SK-N-SH (cell line): ENCODE measurements around the gene LYZ. TPM values are rescaled to one million over a fixed set of nuclear protein-coding genes. Genes with fewer than 3 reads are reported as not detected.

Source experiments
- CTCF ChIA-PET: fragments of 300-600, 350-600 bp; formaldehyde crosslinking; extraction: SDS; loops from one replicate; lab custom pipeline; 2021; lab: Yijun Ruan, JAX
- POLR2A ChIA-PET: fragments of 350-600 bp; sonication (Branson Sonifier 250); formaldehyde crosslinking; extraction: SDS; loops from one replicate; lab custom pipeline; 2020; ENCODE audit warnings: antibody characterized with exemption, inconsistent platforms; lab: Yijun Ruan, JAX
- DNase-seq: peaks from one replicate; pipeline ENCODE4 v3.0.0; 2012
- H2AFZ ChIP-seq: fragments of 200-600 bp; sonication (generic); 2 replicates; pipeline ENCODE4 v1.8.1; 2016; ENCODE audit warnings: antibody characterized with exemption, mild to moderate bottlenecking, low read depth
- H3F3A ChIP-seq: fragments of 200-600 bp; sonication (generic); replicated peaks from 2 replicates; pipeline ENCODE3; 2016; ENCODE audit warnings: antibody characterized with exemption, mild to moderate bottlenecking; ENCODE audit not compliant: insufficient read depth
- H3K27ac ChIP-seq, 2 experiments: fragments of 200-500 bp in 1 of 2; fragments of 200-600 bp in 1 of 2; sonication (Bioruptor generic) in 1 of 2; sonication (generic), shearing (Covaris generic) in 1 of 2; 2 replicates each; pipeline versions ENCODE4 v1.5.1 to v1.6.1; 2014 to 2016; ENCODE audit warnings: low read depth in 2 of 2, inconsistent platforms in 1 of 2, low read length in 1 of 2, mild to moderate bottlenecking in 1 of 2, mixed read lengths in 1 of 2
- H3K27me3 ChIP-seq: fragments of 200-600 bp; sonication (generic), shearing (Covaris generic); 2 replicates; pipeline ENCODE4 v1.6.1; 2016; ENCODE audit warnings: mixed run types; ENCODE audit not compliant: insufficient read depth
- H3K36me3 ChIP-seq, 2 experiments: fragments of 200-500 bp in 1 of 2; fragments of 200-600 bp in 1 of 2; sonication (Bioruptor generic) in 1 of 2; sonication (generic) in 1 of 2; replicated peaks in 1 of 2; 2 replicates each; pipeline versions ENCODE3 to v1.5.1; 2014 to 2016; ENCODE audit warnings: low read length in 1 of 2, mild to moderate bottlenecking in 1 of 2; ENCODE audit not compliant: insufficient read depth in 2 of 2, control insufficient read depth in 1 of 2
- H3K4me1 ChIP-seq, 2 experiments: fragments of 200-500 bp in 1 of 2; fragments of 200-600 bp in 1 of 2; sonication (Bioruptor generic) in 1 of 2; sonication (generic), shearing (Covaris generic) in 1 of 2; 2 replicates each; pipeline versions ENCODE4 v1.5.1 to v1.6.1; 2014 to 2016; ENCODE audit warnings: low read depth in 1 of 2, low read length in 1 of 2, mixed run types in 1 of 2; ENCODE audit not compliant: insufficient read depth in 2 of 2, control insufficient read depth in 1 of 2
- H3K4me2 ChIP-seq: fragments of 200-600 bp; sonication (generic), shearing (Covaris generic); 2 replicates; pipeline ENCODE4 v1.6.1; 2017; ENCODE audit warnings: mixed run types
- H3K4me3 ChIP-seq, 2 experiments: fragments of 200-500 bp in 1 of 2; fragments of 200-600 bp in 1 of 2; sonication (Bioruptor generic) in 1 of 2; sonication (generic), shearing (Covaris generic) in 1 of 2; 2 replicates each; pipeline versions ENCODE4 v1.5.1 to v1.8.1; 2014 to 2016; ENCODE audit warnings: low read depth in 2 of 2, inconsistent platforms in 1 of 2, low read length in 1 of 2, mild to moderate bottlenecking in 1 of 2, mixed read lengths in 1 of 2, moderate library complexity in 1 of 2
- H3K79me2 ChIP-seq: fragments of 200-600 bp; sonication (generic); 2 replicates; pipeline ENCODE4 v1.8.1; 2017; ENCODE audit warnings: mild to moderate bottlenecking; ENCODE audit not compliant: insufficient read depth
- H3K9ac ChIP-seq: fragments of 200-600 bp; sonication (generic); 2 replicates; pipeline ENCODE4 v1.6.1; 2017; ENCODE audit warnings: mixed run types
- H3K9me2 ChIP-seq: fragments of 200-600 bp; sonication (generic); 2 replicates; pipeline ENCODE4 v1.6.1; 2017; ENCODE audit warnings: mixed run types
- H3K9me3 ChIP-seq: fragments of 200-600 bp; sonication (generic); 2 replicates; pipeline ENCODE4 v1.6.1; 2017; ENCODE audit warnings: mixed run types, mild to moderate bottlenecking, moderate library complexity
- H4K20me1 ChIP-seq: fragments of 200-600 bp; sonication (generic); 2 replicates; pipeline ENCODE4 v1.6.1; 2017; ENCODE audit warnings: mild to moderate bottlenecking, mixed run types; ENCODE audit not compliant: insufficient read depth
- EZH2phosphoT487 ChIP-seq: fragments of 200-600 bp; sonication (generic); IDR thresholded peaks from 2 replicates; pipeline ENCODE4 v1.6.1; 2017; ENCODE audit warnings: low read depth, mixed run types, mild to moderate bottlenecking, antibody characterized with exemption, moderate library complexity, borderline replicate concordance
- FOXJ3 ChIP-seq: sonication (generic); formaldehyde crosslinking; IDR thresholded peaks from 2 replicates; pipeline ENCODE4 v1.5.1; 2020; ENCODE audit warnings: mild to moderate bottlenecking, missing genetic modification reagents
- GABPA ChIP-seq: IDR thresholded peaks from 2 replicates; pipeline ENCODE4 v1.4.0; 2012; ENCODE audit warnings: low read depth, mild to moderate bottlenecking
- GATA2 ChIP-seq: sonication (generic); formaldehyde crosslinking; IDR thresholded peaks from 2 replicates; pipeline ENCODE4 v1.5.0; 2020; ENCODE audit warnings: mild to moderate bottlenecking, missing genetic modification reagents
- JUND ChIP-seq: IDR thresholded peaks from 2 replicates; pipeline ENCODE4 v1.4.0; 2012
- MXI1 ChIP-seq: IDR thresholded peaks from 2 replicates; pipeline ENCODE4 v1.6.1; 2012; ENCODE audit warnings: mild to moderate bottlenecking, low read depth, low read length, improper control_type of control experiment
- POLR2AphosphoS5 ChIP-seq: IDR thresholded peaks from 2 replicates; pipeline ENCODE4 v1.6.1; 2012; ENCODE audit warnings: low read depth, low read length
- RXRA ChIP-seq: IDR thresholded peaks from 2 replicates; pipeline ENCODE4 v1.4.0; 2012; ENCODE audit warnings: low read depth, mild to moderate bottlenecking, borderline replicate concordance
- SIN3A ChIP-seq: IDR thresholded peaks from 2 replicates; pipeline ENCODE4 v1.6.1; 2012; ENCODE audit warnings: low read depth, mild to moderate bottlenecking, low read length, moderate library complexity, borderline replicate concordance
- TAF1 ChIP-seq: IDR thresholded peaks from 2 replicates; pipeline ENCODE4 v1.6.1; 2012; ENCODE audit warnings: low read depth, mild to moderate bottlenecking, low read length, moderate library complexity, borderline replicate concordance
- TEAD4 ChIP-seq: IDR thresholded peaks from 2 replicates; pipeline ENCODE4 v1.4.0; 2012; ENCODE audit warnings: mild to moderate bottlenecking, borderline replicate concordance; ENCODE audit not compliant: insufficient read depth
- USF1 ChIP-seq: IDR thresholded peaks from 2 replicates; pipeline ENCODE4 v1.4.0; 2012; ENCODE audit warnings: low read depth, borderline replicate concordance
- YY1 ChIP-seq: IDR thresholded peaks from 2 replicates; pipeline ENCODE4 v1.4.0; 2012; ENCODE audit warnings: low read depth, mild to moderate bottlenecking
- WGBS: methylation state at CpG from one replicate; pipeline ENCODE4 v1.1.6; 2017; ENCODE audit warnings: low lambda C conversion rate; 5-methylcytosine and 5-hydroxymethylcytosine counted together
- polyA plus RNA-seq, 3 experiments: library from polyadenylated mRNA; depleted of rRNA; stranded (reverse); fragments of >200 nt; gene quantifications; 2 replicates each; pipeline ENCODE4 v1.2.3, GENCODE V29; 2012
- TF ChIP-seq, protein P1 (sequence below): IDR thresholded peaks from 2 replicates; pipeline ENCODE4; 2012
- TF ChIP-seq, protein P2 (sequence below): IDR thresholded peaks from 2 replicates; pipeline ENCODE4 v1.6.1; 2012; ENCODE audit warnings: mild to moderate bottlenecking, low read depth, low read length, moderate library complexity

Gene LYZ
- polyA plus RNA-seq, 1 of the 3 experiments (the other 2 are of a cell fraction), result not detected

DNA sequence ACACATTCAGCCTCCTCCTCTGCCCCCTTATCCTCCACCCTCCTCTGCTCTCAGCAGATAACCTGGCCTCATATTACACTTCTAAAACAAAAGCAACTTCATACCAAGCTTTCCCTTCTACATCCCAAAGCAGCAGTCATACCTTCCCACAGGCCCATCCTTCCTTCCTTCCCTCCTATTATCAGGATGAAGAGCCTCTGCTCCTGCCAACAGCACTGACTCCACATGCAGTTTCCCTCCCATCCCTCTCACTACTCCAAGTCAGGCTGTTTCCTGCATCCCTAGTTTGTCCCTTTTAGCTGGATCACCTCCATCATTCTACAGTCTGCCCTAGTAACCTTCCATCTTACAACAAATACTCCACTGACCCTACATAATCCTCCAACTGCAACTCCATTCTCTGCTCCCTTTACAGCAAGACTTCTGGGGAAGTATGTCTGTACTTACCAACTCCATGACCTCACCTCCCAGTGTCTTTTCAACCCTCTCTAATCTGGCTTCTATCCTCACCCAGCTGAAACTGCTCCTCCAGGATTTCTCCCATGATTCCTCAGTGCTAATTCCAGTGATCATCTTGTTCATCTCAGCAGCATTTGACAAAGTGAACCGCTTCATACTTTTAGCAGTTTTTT, 6.5 kb downstream of the LYZ start:
- Histone ChIP-seq H3K27me3 (no peaks in the 10 kb centered on the region; the same call in 1 of the 2 replicates), H4K20me1 (no peaks in the 10 kb centered on the region), H2AFZ (no peak overlapping the region), H3F3A (peaks cover 13% of the 10 kb centered on the region), H3K4me3 (no peak overlapping the region), H3K9me3 (no peaks in the 10 kb centered on the region), H3K27ac (no peak overlapping the region), H3K79me2 (no peaks in the 10 kb centered on the region), H3K9ac (no peak overlapping the region), H3K4me2 (no peak overlapping the region), H3K36me3 (no peaks in the 10 kb centered on the region)
- 84% methylated on average over 1 of the region's 1 CpG for WGBS
- POLR2A ChIA-PET, result no interaction called here
- CTCF ChIA-PET, result interaction anchor here (1.5 kb wide), 1 partner anchor 285 kb away, joined by 5 read pairs; no protein-coding TSS in a partner anchor
- no peak for TF ChIP-seq POLR2AphosphoS5
- TF ChIP-seq RXRA, result no peak
- TF ChIP-seq MXI1, result no peak
- no peak for TF ChIP-seq SIN3A
- TF ChIP-seq GATA2 (CRISPR knock-in tag), result no peak
- TF ChIP-seq, protein P1, sequence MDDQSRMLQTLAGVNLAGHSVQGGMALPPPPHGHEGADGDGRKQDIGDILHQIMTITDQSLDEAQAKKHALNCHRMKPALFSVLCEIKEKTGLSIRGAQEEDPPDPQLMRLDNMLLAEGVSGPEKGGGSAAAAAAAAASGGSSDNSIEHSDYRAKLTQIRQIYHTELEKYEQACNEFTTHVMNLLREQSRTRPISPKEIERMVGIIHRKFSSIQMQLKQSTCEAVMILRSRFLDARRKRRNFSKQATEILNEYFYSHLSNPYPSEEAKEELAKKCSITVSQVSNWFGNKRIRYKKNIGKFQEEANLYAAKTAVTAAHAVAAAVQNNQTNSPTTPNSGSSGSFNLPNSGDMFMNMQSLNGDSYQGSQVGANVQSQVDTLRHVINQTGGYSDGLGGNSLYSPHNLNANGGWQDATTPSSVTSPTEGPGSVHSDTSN, result no peak
- TF ChIP-seq FOXJ3 (CRISPR knock-in tag), result no peak
- TF ChIP-seq EZH2phosphoT487, result no peak
- TF ChIP-seq, all 33 proteins: peak for 0
- DNase-seq, result no peak
- H3K4me1 ChIP-seq, result peaks cover 0 to 3% of the 10 kb centered on the region in 2 experiments; a peak in 2 of 4 replicates
- no peaks in the 10 kb centered on the region for H3K9me2 ChIP-seq

- Histone ChIP-seq H3F3A (peaks cover 13% of the 10 kb centered on the region), H3K79me2 (peaks cover 3% of the 10 kb centered on the region), H3K9me3 (no peaks in the 10 kb centered on the region), H3K27ac (no peak overlapping the region), H3K36me3 (no peaks in the 10 kb centered on the region), H3K4me2 (no peak overlapping the region), H3K4me1 (peaks cover under 1 to 6% of the 10 kb centered on the region in 2 experiments; a peak in 3 of 4 replicates), H3K9me2 (no peaks in the 10 kb centered on the region), H3K4me3 (no peak overlapping the region), H4K20me1 (no peaks in the 10 kb centered on the region), H3K9ac (no peak overlapping the region), H2AFZ (no peak overlapping the region), H3K27me3 (no peaks in the 10 kb centered on the region; the same call in 1 of the 2 replicates)
- CTCF ChIA-PET, result interaction anchor here (1.7 to 3.8 kb wide), 2 partner anchors 15 to 198 kb away, joined by 4 to 11 read pairs; no protein-coding TSS in a partner anchor
- TF ChIP-seq YY1, result no peak
- no peak for TF ChIP-seq GATA2 (CRISPR knock-in tag)
- no peak for TF ChIP-seq GABPA
- TF ChIP-seq TAF1, result no peak
- TF ChIP-seq, protein P2, sequence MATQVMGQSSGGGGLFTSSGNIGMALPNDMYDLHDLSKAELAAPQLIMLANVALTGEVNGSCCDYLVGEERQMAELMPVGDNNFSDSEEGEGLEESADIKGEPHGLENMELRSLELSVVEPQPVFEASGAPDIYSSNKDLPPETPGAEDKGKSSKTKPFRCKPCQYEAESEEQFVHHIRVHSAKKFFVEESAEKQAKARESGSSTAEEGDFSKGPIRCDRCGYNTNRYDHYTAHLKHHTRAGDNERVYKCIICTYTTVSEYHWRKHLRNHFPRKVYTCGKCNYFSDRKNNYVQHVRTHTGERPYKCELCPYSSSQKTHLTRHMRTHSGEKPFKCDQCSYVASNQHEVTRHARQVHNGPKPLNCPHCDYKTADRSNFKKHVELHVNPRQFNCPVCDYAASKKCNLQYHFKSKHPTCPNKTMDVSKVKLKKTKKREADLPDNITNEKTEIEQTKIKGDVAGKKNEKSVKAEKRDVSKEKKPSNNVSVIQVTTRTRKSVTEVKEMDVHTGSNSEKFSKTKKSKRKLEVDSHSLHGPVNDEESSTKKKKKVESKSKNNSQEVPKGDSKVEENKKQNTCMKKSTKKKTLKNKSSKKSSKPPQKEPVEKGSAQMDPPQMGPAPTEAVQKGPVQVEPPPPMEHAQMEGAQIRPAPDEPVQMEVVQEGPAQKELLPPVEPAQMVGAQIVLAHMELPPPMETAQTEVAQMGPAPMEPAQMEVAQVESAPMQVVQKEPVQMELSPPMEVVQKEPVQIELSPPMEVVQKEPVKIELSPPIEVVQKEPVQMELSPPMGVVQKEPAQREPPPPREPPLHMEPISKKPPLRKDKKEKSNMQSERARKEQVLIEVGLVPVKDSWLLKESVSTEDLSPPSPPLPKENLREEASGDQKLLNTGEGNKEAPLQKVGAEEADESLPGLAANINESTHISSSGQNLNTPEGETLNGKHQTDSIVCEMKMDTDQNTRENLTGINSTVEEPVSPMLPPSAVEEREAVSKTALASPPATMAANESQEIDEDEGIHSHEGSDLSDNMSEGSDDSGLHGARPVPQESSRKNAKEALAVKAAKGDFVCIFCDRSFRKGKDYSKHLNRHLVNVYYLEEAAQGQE, result no peak
- no peak for TF ChIP-seq JUND
- TF ChIP-seq TEAD4, result no peak
- no peak for TF ChIP-seq USF1
- 34% methylated on average over 2 of the region's 2 CpGs for WGBS
- DNase-seq, result no peak
- POLR2A ChIA-PET, result no interaction called here
Observed at GRCh38 chr12:69355363-69356028, 7.3 kb downstream of the LYZ start.
